ENCODE data around the gene DENND6B.

DENND6B gene

GRCh38 chr22:50268655-50269113 lies 58.1 kb downstream of the DENND6B start:
- no peak for DNase-seq (ENCODE audit: low read depth)
- TF ChIP-seq CTCF (conservative IDR thresholded peaks at IDR 0.05; ENCODE audit: low read length): no peak
- H3K4me3 ChIP-seq (ENCODE audit: low read length): no peak overlapping the region

- peak; percentile 14 for TF ChIP-seq CTCF (conservative IDR thresholded peaks at IDR 0.05; ENCODE audit: low read length)
- H3K4me3 ChIP-seq (ENCODE audit: low read length): peak overlapping the region; percentile 54
- DNase-seq (ENCODE audit: low read depth): peak; percentile 47
These were observed 59.0 kb downstream of the DENND6B start for GRCh38 chr22:50267591-50268390.

- H3K4me3 ChIP-seq (ENCODE audit: low read length): peak overlapping the region; percentile 46
- no peak for TF ChIP-seq CTCF (conservative IDR thresholded peaks at IDR 0.05; ENCODE audit: low read length)
- no peak for DNase-seq (ENCODE audit: low read depth)
These were observed 59.8 kb downstream of the DENND6B start for GRCh38 chr22:50266994-50267393.

- no peak for TF ChIP-seq CTCF (conservative IDR thresholded peaks at IDR 0.05; ENCODE audit: low read length)
- H3K4me3 ChIP-seq (ENCODE audit: low read length): no peak overlapping the region
These were observed 61.7 kb downstream of the DENND6B start for GRCh38 chr22:50264946-50265669.

GRCh38 chr22:50264104-50264745 lies 62.6 kb downstream of the DENND6B start:
- no peak for DNase-seq (ENCODE audit: low read depth)
- no peak overlapping the region for H3K4me3 ChIP-seq (ENCODE audit: low read length)
- TF ChIP-seq CTCF (conservative IDR thresholded peaks at IDR 0.05; ENCODE audit: low read length): no peak

More at GRCh38 chr22:50264946-50265669, 61.7 kb downstream of the DENND6B start:
- no peak for DNase-seq (ENCODE audit: low read depth)

- H3K4me3 ChIP-seq (ENCODE audit: low read length): no peak overlapping the region
- no peak for DNase-seq (ENCODE audit: low read depth)
- no peak for TF ChIP-seq CTCF (conservative IDR thresholded peaks at IDR 0.05; ENCODE audit: low read length)
These were observed 63.7 kb downstream of the DENND6B start for GRCh38 chr22:50262973-50263617.

Data from AG10803 (cell line).